HCT116 (cell line): ENCODE measurements around the gene TFEB. TPM values are rescaled to one million over a fixed set of nuclear protein-coding genes. Genes with fewer than 3 reads are reported as not detected.

Experiments used
- ATAC-seq: fragments of 200-7000 bp; cut with Tn5 transposase; 2 replicates; pipeline ENCODE4 v1.9.1; 2020; ENCODE audit warnings: mild to moderate bottlenecking, moderate library complexity
- BruUV-seq: library from RNA; stranded (reverse); fragments of 400-500 nt; replicated peaks from 2 replicates; lab custom pipeline; 2021; lab: Mats Ljungman, UMichigan
- CTCF ChIA-PET: fragments of 300-600 bp; sonication (Branson Sonifier 250); formaldehyde crosslinking; loops from one replicate; lab custom pipeline; 2021; ENCODE audit warnings: antibody characterized with exemption; lab: Charles Lee
- POLR2A ChIA-PET: fragments of 300-600, 350-600 bp; sonication (Branson Sonifier 250); formaldehyde crosslinking; loops from one replicate; lab custom pipeline; 2021; ENCODE audit warnings: antibody characterized with exemption; lab: Charles Lee
- RAD21 ChIA-PET, 2 experiments: fragments of 300-600 bp; sonication (Branson Sonifier 250); formaldehyde crosslinking; loops; one replicate each; lab custom pipeline; 2023; ENCODE audit warnings: low total read pairs in 2 of 2; ENCODE audit not compliant: uncharacterized antibody in 2 of 2, unreplicated experiment in 2 of 2, low non-redundant PET in 1 of 2; lab: Charles Lee
- DNase-seq: peaks from one replicate; pipeline ENCODE4 v3.0.0-alpha.2; 2010; ENCODE audit warnings: low read depth, low spot score
- H2AFZ ChIP-seq: fragments of 200-600 bp; shearing (Covaris generic), sonication (generic); 2 replicates; pipeline ENCODE4 v1.6.1; 2017; ENCODE audit warnings: low read depth, mixed run types, mixed read lengths, antibody characterized with exemption, low read length; ENCODE audit not compliant: poor library complexity, severe bottlenecking
- H3K27ac ChIP-seq: 2 replicates; pipeline ENCODE4 v1.5.1; 2012; ENCODE audit warnings: low read depth, low read length
- H3K27me3 ChIP-seq: fragments of 200-600 bp; sonication (generic); 2 replicates; pipeline ENCODE4 v1.6.1; 2016; ENCODE audit warnings: mixed run types, low read length, mixed read lengths; ENCODE audit not compliant: insufficient read depth
- H3K36me3 ChIP-seq, 2 experiments: fragments of 200-500 bp in 1 of 2; fragments of 200-600 bp in 1 of 2; sonication (Bioruptor generic) in 1 of 2; sonication (generic) in 1 of 2; 2 replicates each; pipeline versions ENCODE4 v1.5.1 to v1.6.1; 2014 to 2016; ENCODE audit warnings: low read length in 2 of 2, inconsistent platforms in 1 of 2, mixed read lengths in 1 of 2, mixed run types in 1 of 2; ENCODE audit not compliant: insufficient read depth in 2 of 2, control insufficient read depth in 1 of 2
- H3K4me1 ChIP-seq, 2 experiments: fragments of 200-600 bp in 1 of 2; sonication (generic) in 1 of 2; 2 replicates each; pipeline versions ENCODE4 v1.5.1 to v1.6.1; 2012 to 2017; ENCODE audit warnings: low read length in 2 of 2, inconsistent platforms in 1 of 2, mild to moderate bottlenecking in 1 of 2, mixed read lengths in 1 of 2, mixed run types in 1 of 2, moderate library complexity in 1 of 2; ENCODE audit not compliant: insufficient read depth in 2 of 2, control insufficient read depth in 1 of 2
- H3K4me2 ChIP-seq: fragments of 200-600 bp; sonication (generic); 2 replicates; pipeline ENCODE4 v1.6.1; 2017; ENCODE audit warnings: mixed run types, low read length, mixed read lengths
- H3K4me3 ChIP-seq, 2 experiments: fragments of 200-600 bp in 1 of 2; sonication (generic) in 1 of 2; replicated peaks in 1 of 2; 2 replicates each; pipeline ENCODE4 v1.5.1; 2011 to 2016; ENCODE audit warnings: low read length in 2 of 2, control low read depth in 1 of 2, low read depth in 1 of 2, mild to moderate bottlenecking in 1 of 2, mixed read lengths in 1 of 2, mixed run types in 1 of 2
- H3K79me2 ChIP-seq: fragments of 200-600 bp; sonication (generic); 2 replicates; pipeline ENCODE4 v1.6.1; 2017; ENCODE audit warnings: mild to moderate bottlenecking, mixed run types, low read length, moderate library complexity, mixed read lengths; ENCODE audit not compliant: insufficient read depth
- H3K9ac ChIP-seq: fragments of 200-600 bp; sonication (generic); 2 replicates; pipeline ENCODE4 v1.6.1; 2016; ENCODE audit warnings: low read length, mixed read lengths
- H3K9me2 ChIP-seq: fragments of 200-600 bp; sonication (generic), shearing (Covaris generic); 2 replicates; pipeline ENCODE4 v1.6.1; 2017; ENCODE audit warnings: mixed run types, mild to moderate bottlenecking, moderate library complexity; ENCODE audit not compliant: insufficient read depth
- H3K9me3 ChIP-seq, 2 experiments: fragments of 200-500 bp in 1 of 2; fragments of 200-600 bp in 1 of 2; sonication (Bioruptor generic) in 1 of 2; sonication (generic) in 1 of 2; 2 replicates each; pipeline ENCODE4 v1.6.1; 2014 to 2017; ENCODE audit warnings: low read length in 2 of 2, mixed read lengths in 2 of 2, inconsistent platforms in 1 of 2, low read depth in 1 of 2, mild to moderate bottlenecking in 1 of 2, mixed run types in 1 of 2, moderate library complexity in 1 of 2; ENCODE audit not compliant: control insufficient read depth in 1 of 2, insufficient read depth in 1 of 2
- H4K20me1 ChIP-seq: fragments of 200-600 bp; sonication (generic), shearing (Covaris generic); 2 replicates; pipeline ENCODE4 v1.6.1; 2017; ENCODE audit warnings: mixed run types, mild to moderate bottlenecking, moderate library complexity; ENCODE audit not compliant: insufficient read depth
- CBX3 ChIP-seq: IDR thresholded peaks from 2 replicates; pipeline ENCODE4 v1.6.1; 2012; ENCODE audit warnings: low read depth
- CEBPB ChIP-seq: IDR thresholded peaks from 2 replicates; pipeline ENCODE4 v1.6.1; 2012; ENCODE audit warnings: low read depth
- EGR1 ChIP-seq: IDR thresholded peaks from 2 replicates; pipeline ENCODE4 v1.6.1; 2012; ENCODE audit warnings: low read depth
- ELF1 ChIP-seq: IDR thresholded peaks from 2 replicates; pipeline ENCODE4 v1.6.1; 2012; ENCODE audit warnings: low read depth, borderline replicate concordance
- EZH2 ChIP-seq: fragments of 200-600 bp; sonication (generic); IDR thresholded peaks from 2 replicates; pipeline ENCODE4 v1.6.1; 2017; ENCODE audit warnings: antibody characterized with exemption, mixed run types
- FOSL1 ChIP-seq: IDR thresholded peaks from 2 replicates; pipeline ENCODE4 v1.6.1; 2012; ENCODE audit warnings: low read depth
- JUND ChIP-seq: IDR thresholded peaks from 2 replicates; pipeline ENCODE4 v1.6.1; 2012
- POLR2A ChIP-seq: IDR thresholded peaks from 2 replicates; pipeline ENCODE4 v1.7.0; 2011; ENCODE audit warnings: borderline replicate concordance; ENCODE audit not compliant: insufficient read depth, insufficient read length; ENCODE audit errors: extremely low read depth
- RAD21 ChIP-seq: IDR thresholded peaks from 2 replicates; pipeline ENCODE4 v1.6.1; 2012; ENCODE audit warnings: low read depth, mild to moderate bottlenecking
- SIN3A ChIP-seq: IDR thresholded peaks from 2 replicates; pipeline ENCODE4 v1.6.1; 2012; ENCODE audit warnings: low read depth
- SP1 ChIP-seq: IDR thresholded peaks from 2 replicates; pipeline ENCODE4 v1.6.1; 2012; ENCODE audit warnings: low read depth
- SRF ChIP-seq: IDR thresholded peaks from 2 replicates; pipeline ENCODE4 v1.6.1; 2012; ENCODE audit warnings: low read depth
- TCF7L2 ChIP-seq: IDR thresholded peaks from 2 replicates; pipeline ENCODE4 v1.7.0; 2011; ENCODE audit warnings: borderline replicate concordance, inconsistent platforms; ENCODE audit not compliant: insufficient read depth, insufficient read length; ENCODE audit errors: extremely low read depth
- intact Hi-C: fragments of 100-400 bp; cut with micrococcal nuclease; formaldehyde crosslinking; loops from 2 replicates; pipeline ENCODE4 v1.10.0; 2022
- total RNA-seq: library from RNA; stranded (reverse); gene quantifications from one replicate; pipeline ENCODE4 v1.2.1, GENCODE V29; 2021; ENCODE audit not compliant: unreplicated experiment
- TF ChIP-seq, protein P1 (sequence below): IDR thresholded peaks from 2 replicates; pipeline ENCODE4 v1.6.1; 2012; ENCODE audit warnings: low read depth

Gene TFEB
- total RNA-seq, 1 experiment from 2014 or later = 4.8 TPM

DNA sequence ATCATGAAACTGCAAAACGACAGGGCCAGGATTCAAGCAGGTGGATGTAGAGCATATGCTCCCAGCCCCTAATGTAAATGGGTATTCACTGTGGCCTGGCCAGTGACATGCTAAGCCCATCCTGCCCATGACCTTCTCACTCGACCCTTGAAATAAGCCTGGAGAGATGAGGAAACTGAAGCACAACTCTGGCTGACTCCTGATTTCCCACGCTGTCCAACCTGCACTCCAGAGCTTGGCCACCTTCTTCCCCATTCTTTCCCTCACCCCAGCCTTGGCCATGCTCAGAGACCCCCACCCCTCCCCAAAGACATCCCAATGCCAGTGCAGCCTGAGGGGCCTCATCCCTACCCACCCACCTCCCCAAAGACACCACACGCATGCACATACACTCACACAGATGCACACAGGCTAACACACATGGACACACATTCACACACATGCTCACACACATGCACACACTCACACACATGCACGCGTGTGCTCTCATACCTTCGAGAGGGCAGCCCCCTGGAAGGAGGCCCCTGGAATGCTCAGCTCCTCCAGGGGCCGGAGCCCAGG lies 12.4 kb downstream of the TFEB start:
- no peaks in the 10 kb centered on the region for H3K9me2 ChIP-seq
- ChIA-PET POLR2A (interaction anchor here (0.7 kb wide), 1 partner anchor 408 kb away, joined by 5 read pairs; no protein-coding TSS in a partner anchor), CTCF (no interaction called here), RAD21 (no interaction called here)
- H3K4me2 ChIP-seq = no peak overlapping the region
- no peak overlapping the region for H3K9ac ChIP-seq
- no peak overlapping the region for H3K4me3 ChIP-seq
- no peaks in the 10 kb centered on the region for H4K20me1 ChIP-seq
- DNase-seq (no peak), ATAC-seq (no peak)
- no peaks in the 10 kb centered on the region for H3K4me1 ChIP-seq
- no peak overlapping the region for H2AFZ ChIP-seq
- intact Hi-C loops = no loop called here
- no peaks in the 10 kb centered on the region for H3K79me2 ChIP-seq
- no peaks in the 10 kb centered on the region for H3K36me3 ChIP-seq
- no TSS peak for BruUV-seq
- no peaks in the 10 kb centered on the region for H3K9me3 ChIP-seq
- no peaks in the 10 kb centered on the region for H3K27me3 ChIP-seq
- TF ChIP-seq JUND = no peak
- TF ChIP-seq POLR2A = no peak
- no peak for TF ChIP-seq CBX3
- no peak for TF ChIP-seq EZH2
- no peak for TF ChIP-seq SIN3A
- no peak for TF ChIP-seq SRF
- TF ChIP-seq EGR1 = no peak
- TF ChIP-seq CEBPB = no peak
- no peak for TF ChIP-seq ELF1
- TF ChIP-seq FOSL1 = no peak
- TF ChIP-seq, protein P1, sequence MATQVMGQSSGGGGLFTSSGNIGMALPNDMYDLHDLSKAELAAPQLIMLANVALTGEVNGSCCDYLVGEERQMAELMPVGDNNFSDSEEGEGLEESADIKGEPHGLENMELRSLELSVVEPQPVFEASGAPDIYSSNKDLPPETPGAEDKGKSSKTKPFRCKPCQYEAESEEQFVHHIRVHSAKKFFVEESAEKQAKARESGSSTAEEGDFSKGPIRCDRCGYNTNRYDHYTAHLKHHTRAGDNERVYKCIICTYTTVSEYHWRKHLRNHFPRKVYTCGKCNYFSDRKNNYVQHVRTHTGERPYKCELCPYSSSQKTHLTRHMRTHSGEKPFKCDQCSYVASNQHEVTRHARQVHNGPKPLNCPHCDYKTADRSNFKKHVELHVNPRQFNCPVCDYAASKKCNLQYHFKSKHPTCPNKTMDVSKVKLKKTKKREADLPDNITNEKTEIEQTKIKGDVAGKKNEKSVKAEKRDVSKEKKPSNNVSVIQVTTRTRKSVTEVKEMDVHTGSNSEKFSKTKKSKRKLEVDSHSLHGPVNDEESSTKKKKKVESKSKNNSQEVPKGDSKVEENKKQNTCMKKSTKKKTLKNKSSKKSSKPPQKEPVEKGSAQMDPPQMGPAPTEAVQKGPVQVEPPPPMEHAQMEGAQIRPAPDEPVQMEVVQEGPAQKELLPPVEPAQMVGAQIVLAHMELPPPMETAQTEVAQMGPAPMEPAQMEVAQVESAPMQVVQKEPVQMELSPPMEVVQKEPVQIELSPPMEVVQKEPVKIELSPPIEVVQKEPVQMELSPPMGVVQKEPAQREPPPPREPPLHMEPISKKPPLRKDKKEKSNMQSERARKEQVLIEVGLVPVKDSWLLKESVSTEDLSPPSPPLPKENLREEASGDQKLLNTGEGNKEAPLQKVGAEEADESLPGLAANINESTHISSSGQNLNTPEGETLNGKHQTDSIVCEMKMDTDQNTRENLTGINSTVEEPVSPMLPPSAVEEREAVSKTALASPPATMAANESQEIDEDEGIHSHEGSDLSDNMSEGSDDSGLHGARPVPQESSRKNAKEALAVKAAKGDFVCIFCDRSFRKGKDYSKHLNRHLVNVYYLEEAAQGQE = no peak
- TF ChIP-seq SP1 = no peak
- no peak for TF ChIP-seq RAD21
- TF ChIP-seq TCF7L2 = no peak
- H3K27ac ChIP-seq = no peak overlapping the region
